GM19328 (cell line): ENCODE data around the gene LPAR6.
"Not testable (repeated sequence)": the region's sequence is repeated elsewhere in the genome, so short reads cannot be mapped to it uniquely, and the experiment has no call there.

ENCODE experiments used
- ATAC-seq: cut with Tn5 transposase; IDR thresholded peaks from one replicate; pipeline ENCODE4 v1.9.1; 2021; ENCODE audit warnings: mild to moderate bottlenecking, moderate library complexity; ENCODE audit not compliant: unreplicated experiment

Gene LPAR6

GRCh38 chr13:48412881-48413351 lies at the start of gene LPAR6:
LPAR6 (minus strand) TSS chr13:48413113; CDS start chr13:48412423, 690 bp downstream.
- ATAC-seq, result no peak

DNA sequence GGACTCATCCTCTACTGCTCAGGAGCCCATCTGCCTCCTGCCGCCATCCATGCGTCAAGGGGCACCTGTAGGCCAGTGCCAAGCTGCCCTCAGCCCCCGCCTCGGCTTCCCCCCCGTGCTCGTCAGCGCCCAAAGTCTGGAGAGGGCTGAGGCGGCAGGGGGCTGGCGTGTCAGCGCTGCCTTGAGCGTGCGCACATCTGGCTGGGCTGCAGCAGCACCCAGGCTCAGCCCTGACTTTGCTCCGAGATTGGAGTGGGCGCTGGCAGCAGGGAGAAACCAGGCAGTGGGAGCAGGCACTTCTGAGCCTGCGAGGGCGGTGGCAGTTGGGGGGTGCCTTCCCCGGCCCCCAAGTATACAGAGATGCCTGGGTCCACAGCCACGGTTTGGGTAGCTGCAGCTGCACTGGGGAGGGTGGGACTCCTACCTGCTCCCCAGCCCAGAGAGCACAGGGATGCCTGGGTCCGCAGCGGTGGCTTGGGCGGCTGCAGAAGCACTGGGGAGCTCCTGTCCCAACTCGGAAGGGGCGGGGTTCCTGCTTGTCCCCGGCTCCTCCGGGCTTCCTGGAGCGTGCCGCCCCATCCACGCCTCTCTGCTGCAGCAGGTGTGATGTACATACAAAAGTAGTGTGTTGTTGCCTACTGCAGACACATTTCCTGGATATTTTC lies 44.8 kb upstream of the LPAR6 start:
- ATAC-seq, result no peak

DNA sequence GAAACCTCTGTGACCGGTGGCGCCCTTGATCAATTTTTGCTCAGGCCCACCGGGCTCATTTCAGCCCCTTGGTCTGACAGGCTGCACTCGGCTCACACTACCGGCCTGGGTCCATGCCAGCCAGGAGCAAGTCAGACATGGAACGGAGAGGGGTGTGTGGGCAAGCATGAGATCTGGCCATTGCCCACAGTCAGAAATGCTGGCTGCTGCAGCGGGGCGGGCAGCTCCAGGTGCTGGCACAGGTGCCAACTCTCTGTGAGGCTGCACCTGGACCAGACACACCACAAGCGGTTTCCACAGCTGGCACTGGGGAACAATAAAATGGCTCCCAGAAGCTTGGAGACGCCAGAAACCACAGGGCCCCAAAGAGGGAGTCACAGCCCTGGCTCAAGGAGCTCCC lies 43.6 kb upstream of the LPAR6 start:
- ATAC-seq, result no peak

GRCh38 chr13:48451196-48451595 lies 38.3 kb upstream of the LPAR6 start:
- not testable (repeated sequence) for ATAC-seq

- ATAC-seq, result no peak
These were observed 36.7 kb upstream of the LPAR6 start for GRCh38 chr13:48449656-48450055.

GRCh38 chr13:48448959-48449614 lies 36.2 kb upstream of the LPAR6 start:
- ATAC-seq, result no peak

- no peak for ATAC-seq
These were observed 35.5 kb upstream of the LPAR6 start for GRCh38 chr13:48448285-48448958.

- ATAC-seq, result no peak
These were observed 33.6 kb upstream of the LPAR6 start for GRCh38 chr13:48446464-48446863.

DNA sequence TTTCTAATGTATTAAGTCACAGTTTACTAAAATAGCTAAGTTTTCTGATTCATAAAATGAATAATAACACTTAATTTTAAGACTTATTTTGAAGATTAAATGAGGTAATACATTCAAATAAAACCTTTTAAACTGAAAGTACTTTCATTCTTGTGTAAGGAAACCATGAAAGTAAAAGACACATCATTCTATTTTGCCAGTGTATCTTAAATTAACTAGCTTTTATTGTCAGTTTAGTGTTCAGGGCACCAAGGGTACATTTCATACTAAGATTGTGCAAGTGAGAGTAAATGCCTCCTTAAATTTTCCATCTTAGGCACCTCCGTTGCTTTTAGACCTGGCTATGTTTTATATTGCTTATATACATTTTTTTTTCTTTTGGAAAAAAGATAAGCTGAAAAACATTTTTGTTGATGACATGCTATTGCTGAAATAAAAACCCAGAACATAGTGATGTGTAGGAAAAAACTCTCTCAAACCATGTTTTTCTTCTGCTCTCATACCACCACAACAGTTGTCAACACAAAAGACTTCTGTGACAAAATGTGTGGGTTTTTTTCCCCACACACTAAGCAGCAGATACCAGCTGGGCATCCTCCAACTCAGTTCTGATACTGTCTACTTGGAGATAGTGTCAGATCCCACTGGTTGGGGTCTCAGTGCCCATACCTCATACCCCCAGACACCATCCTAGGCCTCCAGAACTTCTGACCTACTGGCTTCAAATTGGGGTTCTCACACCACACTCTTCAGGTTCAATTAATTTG lies 30.7 kb upstream of the LPAR6 start:
- no peak for ATAC-seq

GRCh38 chr13:48437371-48437770 lies 24.5 kb upstream of the LPAR6 start:
- no peak for ATAC-seq

DNA sequence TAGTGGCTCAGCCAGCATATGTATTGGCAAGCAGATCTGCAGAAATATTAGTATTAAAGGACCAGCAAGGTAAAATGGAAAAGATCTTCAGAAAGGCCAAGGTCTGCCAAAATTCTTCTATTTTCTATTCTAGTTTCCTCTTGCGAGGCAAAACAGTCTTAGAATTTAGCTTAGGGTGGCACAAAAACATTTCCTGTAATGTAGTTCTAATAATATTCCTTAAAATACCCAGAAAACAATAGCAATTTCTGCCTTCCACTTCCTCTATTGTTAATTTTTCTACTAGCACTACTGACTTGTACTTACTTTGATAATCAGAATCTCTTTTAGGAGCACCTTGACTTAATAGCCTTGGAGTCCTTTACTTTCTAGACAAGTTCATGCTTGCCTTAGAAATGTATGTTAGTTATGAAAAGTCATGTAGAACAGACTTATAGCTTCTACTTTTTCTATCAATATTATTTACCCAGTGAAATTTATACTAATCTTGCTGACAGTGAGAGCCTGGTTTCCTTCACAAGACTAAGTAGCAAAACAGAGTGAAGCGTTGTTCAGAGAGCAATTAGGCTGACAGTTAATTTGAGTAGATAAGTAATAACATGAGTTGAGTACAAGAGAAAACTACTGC lies 23.9 kb upstream of the LPAR6 start:
- no peak for ATAC-seq

GRCh38 chr13:48434200-48434599 lies 21.3 kb upstream of the LPAR6 start:
- ATAC-seq, result no peak

GRCh38 chr13:48431987-48432615 lies 19.2 kb upstream of the LPAR6 start:
- no peak for ATAC-seq

DNA sequence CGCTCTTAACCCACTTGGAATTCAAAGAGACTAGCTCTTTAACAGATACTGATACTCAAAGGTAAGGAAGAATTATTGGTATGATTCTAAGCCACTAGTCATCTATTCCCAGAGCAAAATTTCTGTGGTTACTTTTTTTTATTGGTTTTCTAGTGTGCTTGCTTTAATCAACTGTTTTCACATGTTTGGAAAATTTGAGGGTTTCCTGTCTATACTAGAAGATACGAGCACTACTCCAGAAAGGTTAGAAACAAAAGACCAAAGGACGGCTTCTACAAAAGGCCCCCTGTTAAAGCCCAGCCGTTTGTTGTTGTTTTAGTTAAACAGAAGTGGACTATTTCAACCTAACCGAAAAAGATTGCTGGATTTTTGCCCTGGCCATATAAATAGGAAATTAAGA lies 18.5 kb upstream of the LPAR6 start:
- ATAC-seq, result no peak

- ATAC-seq, result no peak
These were observed 17.0 kb upstream of the LPAR6 start for GRCh38 chr13:48429886-48430285.

DNA sequence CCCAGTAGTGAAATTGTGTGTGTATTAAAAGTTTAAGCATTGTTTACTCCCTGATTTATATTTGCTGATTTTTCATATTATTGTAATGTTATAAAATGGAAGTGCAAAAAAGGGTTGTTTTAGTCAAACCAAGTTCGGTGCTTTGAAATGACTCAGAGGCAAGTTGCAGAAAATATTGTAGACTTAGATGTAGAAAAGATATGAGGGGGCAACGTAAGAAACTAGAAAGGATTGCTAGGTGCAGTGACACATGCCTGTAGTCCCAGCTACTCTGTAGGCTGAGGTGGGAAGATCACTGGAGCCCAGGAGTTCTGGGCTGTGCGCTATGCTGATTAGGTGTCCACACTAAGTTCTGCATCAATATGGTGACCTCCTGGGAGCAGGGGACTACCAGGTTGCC lies 16.1 kb upstream of the LPAR6 start:
- ATAC-seq, result no peak

- not testable (repeated sequence) for ATAC-seq
These were observed 13.9 kb upstream of the LPAR6 start for GRCh38 chr13:48426755-48427298.

DNA sequence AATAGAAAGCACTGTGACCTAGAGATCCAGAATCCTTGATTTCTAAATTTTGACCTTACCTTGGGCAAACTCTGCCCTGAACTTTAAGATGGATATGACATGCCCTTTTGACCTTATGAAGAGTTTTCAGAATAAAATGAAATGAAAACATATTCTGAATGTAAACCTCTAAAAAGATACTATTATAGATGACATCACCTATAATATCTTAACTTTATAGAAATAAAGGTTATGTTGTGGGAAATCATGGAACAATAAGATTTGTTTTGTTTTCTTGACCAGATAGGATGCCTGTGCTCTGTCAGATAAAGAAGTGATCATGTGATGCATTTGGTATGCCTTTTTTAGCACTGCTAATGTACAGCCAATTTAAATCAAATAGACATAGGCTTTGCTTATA lies 13.1 kb upstream of the LPAR6 start:
- ATAC-seq, result no peak

- no peak for ATAC-seq
These were observed 11.3 kb upstream of the LPAR6 start for GRCh38 chr13:48424212-48424611.

GRCh38 chr13:48422003-48422402 lies 9.1 kb upstream of the LPAR6 start:
- not testable (repeated sequence) for ATAC-seq
